Measurements from ENCODE around the gene KDM6A. TPM values are rescaled to one million over a fixed set of nuclear protein-coding genes. Genes with fewer than 3 reads are reported as not detected.

KDM6A gene
- total and polyA plus RNA-seq, 2 donors (not counting 3 experiments of a cell fraction or from before 2014, with no cell fraction given): 9.0 to 20.6 TPM

GRCh38 chrX:44989995-44990770, 117.2 kb downstream of the KDM6A start:
- no peak for FAIRE-seq
- Histone ChIP-seq H4K20me1 (replicated peaks; ENCODE audit: control insufficient read depth, extremely low read depth, insufficient read depth, low read length) (no peaks in the 10 kb centered on the region), H3K4me3 (replicated peaks in 1 of 3; ENCODE audit: insufficient read depth in 1 of 3, low read depth in 1 of 3, low read length in 3 of 3) (no peak overlapping the region), H3K4me2 (ENCODE audit: insufficient read depth, low read length) (no peak overlapping the region), H3K36me3 (ENCODE audit: control insufficient read depth in 2 of 2, extremely low read depth in 1 of 2, insufficient read depth in 2 of 2, low read length in 2 of 2) (no peaks in the 10 kb centered on the region), H3K27me3 (ENCODE audit: control insufficient read depth in 2 of 2, insufficient read depth in 2 of 2, low read length in 2 of 2) (no peaks in the 10 kb centered on the region), H3K4me1 (ENCODE audit: control insufficient read depth, extremely low read depth, insufficient read depth, low read length) (no peaks in the 10 kb centered on the region), H2AFZ (ENCODE audit: low read depth, low read length) (no peak overlapping the region), H3K9ac (replicated peaks; ENCODE audit: extremely low read depth, insufficient read depth, low read length) (no peak overlapping the region), H3K27ac (ENCODE audit: insufficient read depth, low read depth, low read length) (no peak overlapping the region), H3K79me2 (ENCODE audit: control insufficient read depth, insufficient read depth, low read length) (peaks cover 1% of the 10 kb centered on the region), H3K9me1 (replicated peaks; ENCODE audit: control insufficient read depth, extremely low read depth, insufficient read depth, low read length) (no peaks in the 10 kb centered on the region), H3K9me3 (replicated peaks; ENCODE audit: control insufficient read depth, insufficient read depth, low read length) (no peaks in the 10 kb centered on the region)
- intact Hi-C loops (cut with micrococcal nuclease) (no loop called here), dilution Hi-C loops (cut with MboI; ENCODE audit: extremely low pct_ligation_motif_present, low sequenced_read_pairs) (no loop called here)
- ChIA-PET CTCF (no interaction called here), POLR2A (no interaction called here)
- no TSS peak for BruUV-seq (replicated peaks)
- DNase-seq (ENCODE audit: low read depth, low spot score): no peak
- no peak for TF ChIP-seq MYC (IDR thresholded peaks at IDR 0.05; ENCODE audit: low read depth, low read length)

- Histone ChIP-seq H3K9me1 (replicated peaks; ENCODE audit: control insufficient read depth, extremely low read depth, insufficient read depth, low read length) (no peaks in the 10 kb centered on the region), H3K79me2 (ENCODE audit: control insufficient read depth, insufficient read depth, low read length) (peaks cover 3% of the 10 kb centered on the region), H3K4me1 (ENCODE audit: control insufficient read depth, extremely low read depth, insufficient read depth, low read length) (no peaks in the 10 kb centered on the region), H3K4me3 (replicated peaks in 1 of 3; ENCODE audit: insufficient read depth in 1 of 3, low read depth in 1 of 3, low read length in 3 of 3) (no peak overlapping the region), H3K9ac (replicated peaks; ENCODE audit: extremely low read depth, insufficient read depth, low read length) (no peak overlapping the region), H4K20me1 (replicated peaks; ENCODE audit: control insufficient read depth, extremely low read depth, insufficient read depth, low read length) (no peaks in the 10 kb centered on the region), H3K27me3 (ENCODE audit: control insufficient read depth in 2 of 2, insufficient read depth in 2 of 2, low read length in 2 of 2) (no peaks in the 10 kb centered on the region), H3K9me3 (replicated peaks; ENCODE audit: control insufficient read depth, insufficient read depth, low read length) (no peaks in the 10 kb centered on the region), H3K27ac (ENCODE audit: insufficient read depth, low read depth, low read length) (no peak overlapping the region), H3K36me3 (ENCODE audit: control insufficient read depth in 2 of 2, extremely low read depth in 1 of 2, insufficient read depth in 2 of 2, low read length in 2 of 2) (no peaks in the 10 kb centered on the region), H2AFZ (ENCODE audit: low read depth, low read length) (no peak overlapping the region), H3K4me2 (ENCODE audit: insufficient read depth, low read length) (no peak overlapping the region)
- FAIRE-seq: no peak
- intact Hi-C loops (cut with micrococcal nuclease) (no loop called here), dilution Hi-C loops (cut with MboI; ENCODE audit: extremely low pct_ligation_motif_present, low sequenced_read_pairs) (no loop called here)
- no TSS peak for BruUV-seq (replicated peaks)
- TF ChIP-seq POLR2AphosphoS5 (IDR thresholded peaks at IDR 0.05; ENCODE audit: insufficient read depth, low read depth, low read length): no peak
- no peak for TF ChIP-seq MAX (IDR thresholded peaks at IDR 0.05; ENCODE audit: insufficient read depth, insufficient read length)
- no peak for TF ChIP-seq JUN (IDR thresholded peaks at IDR 0.05; ENCODE audit: borderline replicate concordance, insufficient read depth, insufficient read length, low read depth)
- TF ChIP-seq POLR2A (IDR thresholded peaks at IDR 0.05; ENCODE audit: low read depth, low read length): no peak
- no peak for TF ChIP-seq MYC (IDR thresholded peaks at IDR 0.05; ENCODE audit: low read depth, low read length)
- no peak for TF ChIP-seq CTCF (IDR thresholded peaks at IDR 0.05; ENCODE audit: extremely low read depth in 1 of 2, insufficient read depth in 1 of 2, low read depth in 1 of 2, low read length in 2 of 2)
- no peak for TF ChIP-seq GATA2 (IDR thresholded peaks at IDR 0.05; ENCODE audit: insufficient read depth, insufficient read length, low read depth, low read length)
- TF ChIP-seq EZH2 (IDR thresholded peaks at IDR 0.05; ENCODE audit: borderline replicate concordance, low read depth, low read length, severe bottlenecking): no peak
- TF ChIP-seq FOS (IDR thresholded peaks at IDR 0.05; ENCODE audit: borderline replicate concordance, insufficient read depth, low read length): no peak
- POLR2A ChIA-PET: no interaction called here
- DNase-seq (ENCODE audit: low read depth, low spot score): no peak
- CTCF ChIA-PET: no interaction called here
Observed at GRCh38 chrX:44992775-44993174, 119.8 kb downstream of the KDM6A start.
